GM10248 (cell line): ENCODE results near the gene ANGPTL2.

Experiments used
- CTCF ChIA-PET: fragments of 300-600 bp; sonication (Branson Sonifier 250); formaldehyde crosslinking; extraction: SDS; loops from one replicate; lab custom pipeline; 2021; ENCODE audit warnings: antibody characterized with exemption; lab: Yijun Ruan, JAX
- POLR2A ChIA-PET: fragments of 350-650 bp; sonication (Branson Sonifier 250); formaldehyde crosslinking; extraction: SDS; loops from one replicate; lab custom pipeline; 2020; ENCODE audit warnings: antibody characterized with exemption; lab: Yijun Ruan, JAX
- DNase-seq: peaks from one replicate; pipeline ENCODE4 v3.0.0; 2012; ENCODE audit errors: extremely low spot score
- TF ChIP-seq, protein P1 (sequence below): IDR thresholded peaks from 2 replicates; pipeline ENCODE4 v1.5.1; 2012; ENCODE audit warnings: mild to moderate bottlenecking, low read depth; ENCODE audit errors: extremely low read depth, missing control alignments, control extremely low read depth

ANGPTL2 gene

GRCh38 chr9:127049044-127049443 lies 73.4 kb downstream of the ANGPTL2 start:
- CTCF ChIA-PET: interaction anchor here (0.6 to 1.4 kb wide), 6 partner anchors 10 to 150 kb away, joined by 3 to 6 read pairs (median 4); partner anchors contain the start of gene ANGPTL2
- TF ChIP-seq, protein P1, sequence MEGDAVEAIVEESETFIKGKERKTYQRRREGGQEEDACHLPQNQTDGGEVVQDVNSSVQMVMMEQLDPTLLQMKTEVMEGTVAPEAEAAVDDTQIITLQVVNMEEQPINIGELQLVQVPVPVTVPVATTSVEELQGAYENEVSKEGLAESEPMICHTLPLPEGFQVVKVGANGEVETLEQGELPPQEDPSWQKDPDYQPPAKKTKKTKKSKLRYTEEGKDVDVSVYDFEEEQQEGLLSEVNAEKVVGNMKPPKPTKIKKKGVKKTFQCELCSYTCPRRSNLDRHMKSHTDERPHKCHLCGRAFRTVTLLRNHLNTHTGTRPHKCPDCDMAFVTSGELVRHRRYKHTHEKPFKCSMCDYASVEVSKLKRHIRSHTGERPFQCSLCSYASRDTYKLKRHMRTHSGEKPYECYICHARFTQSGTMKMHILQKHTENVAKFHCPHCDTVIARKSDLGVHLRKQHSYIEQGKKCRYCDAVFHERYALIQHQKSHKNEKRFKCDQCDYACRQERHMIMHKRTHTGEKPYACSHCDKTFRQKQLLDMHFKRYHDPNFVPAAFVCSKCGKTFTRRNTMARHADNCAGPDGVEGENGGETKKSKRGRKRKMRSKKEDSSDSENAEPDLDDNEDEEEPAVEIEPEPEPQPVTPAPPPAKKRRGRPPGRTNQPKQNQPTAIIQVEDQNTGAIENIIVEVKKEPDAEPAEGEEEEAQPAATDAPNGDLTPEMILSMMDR: no peak
- POLR2A ChIA-PET: no interaction called here
- DNase-seq: no peak

- ChIA-PET POLR2A (no interaction called here), CTCF (interaction anchor here (0.9 to 1.4 kb wide), 2 partner anchors 13 to 151 kb away, joined by 3 to 5 read pairs; no protein-coding TSS in a partner anchor)
- TF ChIP-seq, protein P1: no peak
- DNase-seq: no peak
These were observed 74.5 kb downstream of the ANGPTL2 start for GRCh38 chr9:127047971-127048370.

- DNase-seq: no peak
- CTCF ChIA-PET: no interaction called here
- POLR2A ChIA-PET: no interaction called here
- TF ChIP-seq, protein P1: no peak
These were observed 77.3 kb downstream of the ANGPTL2 start for GRCh38 chr9:127045148-127045547.

GRCh38 chr9:127039492-127039891 lies 82.9 kb downstream of the ANGPTL2 start:
- CTCF ChIA-PET: no interaction called here
- no peak for DNase-seq
- TF ChIP-seq, protein P1: no peak
- POLR2A ChIA-PET: no interaction called here

DNA sequence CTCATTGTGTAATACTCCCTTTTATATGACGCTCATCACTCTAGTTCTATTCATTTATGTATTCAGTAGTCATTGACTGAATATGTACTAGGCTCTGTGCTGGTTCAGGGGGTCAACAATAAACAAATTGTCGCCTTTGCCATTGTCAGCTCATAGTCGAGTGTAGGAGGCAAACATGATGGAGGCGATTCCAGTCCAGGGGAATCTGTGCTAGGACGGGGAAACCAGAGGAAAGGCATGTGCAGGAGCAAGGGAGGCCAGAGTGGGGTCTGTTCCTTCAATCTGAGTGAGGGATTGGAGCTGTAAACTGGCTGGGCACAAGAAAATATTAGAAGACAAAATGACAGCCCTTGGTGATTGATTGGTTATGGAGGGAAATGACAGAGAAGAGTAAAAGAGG lies 83.9 kb downstream of the ANGPTL2 start:
- CTCF ChIA-PET: interaction anchor here (0.8 kb wide), 1 partner anchor 15 kb away, joined by 3 read pairs; no protein-coding TSS in a partner anchor
- POLR2A ChIA-PET: no interaction called here
- no peak for DNase-seq
- TF ChIP-seq, protein P1: no peak
